HEK293 (cell line): ENCODE measurements around the gene UQCC2.

Experiments used
- CTCF ChIP-seq: fragments of 450-650 bp; formaldehyde crosslinking; IDR thresholded peaks from 2 replicates; pipeline ENCODE4 v1.5.1; 2016; ENCODE audit warnings: missing biosample characterization, missing genetic modification characterization
- ZNF23 ChIP-seq: fragments of 450-650 bp; formaldehyde crosslinking; IDR thresholded peaks from 2 replicates; pipeline ENCODE4 v1.5.1; 2016; ENCODE audit warnings: missing biosample characterization, missing genetic modification characterization, borderline replicate concordance
- ZNF449 ChIP-seq: fragments of 450-650 bp; formaldehyde crosslinking; IDR thresholded peaks from 2 replicates; pipeline ENCODE4 v1.5.1; 2017; ENCODE audit warnings: missing biosample characterization, mild to moderate bottlenecking, missing genetic modification characterization, moderate library complexity
- ZNF544 ChIP-seq: fragments of 450-650 bp; formaldehyde crosslinking; IDR thresholded peaks from 2 replicates; pipeline ENCODE4 v1.5.0; 2017; ENCODE audit warnings: missing biosample characterization, missing genetic modification characterization
- ZNF558 ChIP-seq: fragments of 450-650 bp; formaldehyde crosslinking; IDR thresholded peaks from 2 replicates; pipeline ENCODE4 v1.5.1; 2016; ENCODE audit warnings: missing biosample characterization, missing genetic modification characterization

DNA sequence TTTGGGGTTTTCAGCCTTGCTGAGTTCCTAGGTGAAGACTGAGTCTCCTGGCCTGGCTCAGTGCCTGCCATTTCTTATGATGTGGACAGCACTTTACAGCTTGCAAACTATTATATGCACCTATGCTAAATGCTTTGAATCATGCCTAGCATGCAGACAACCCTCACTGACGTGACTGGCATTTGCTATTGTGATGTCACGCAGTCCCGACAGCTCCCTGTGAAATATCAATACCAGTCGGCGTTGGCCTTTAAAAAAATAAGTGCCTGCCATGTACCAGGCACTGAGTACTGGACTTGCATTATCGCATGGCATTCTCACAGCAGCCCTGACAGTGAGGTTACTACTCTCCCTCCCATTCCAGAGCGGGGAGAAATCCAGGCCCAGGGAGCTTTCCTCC, 35.5 kb downstream of the UQCC2 start:
- TF ChIP-seq ZNF558 (no peak), CTCF (no peak), ZNF23 (no peak), ZNF449 (no peak), ZNF544 (tag by site-specific recombination) (no peak)
